ENCODE measurements around the gene SLC52A1.

The SLC52A1 gene

DNA sequence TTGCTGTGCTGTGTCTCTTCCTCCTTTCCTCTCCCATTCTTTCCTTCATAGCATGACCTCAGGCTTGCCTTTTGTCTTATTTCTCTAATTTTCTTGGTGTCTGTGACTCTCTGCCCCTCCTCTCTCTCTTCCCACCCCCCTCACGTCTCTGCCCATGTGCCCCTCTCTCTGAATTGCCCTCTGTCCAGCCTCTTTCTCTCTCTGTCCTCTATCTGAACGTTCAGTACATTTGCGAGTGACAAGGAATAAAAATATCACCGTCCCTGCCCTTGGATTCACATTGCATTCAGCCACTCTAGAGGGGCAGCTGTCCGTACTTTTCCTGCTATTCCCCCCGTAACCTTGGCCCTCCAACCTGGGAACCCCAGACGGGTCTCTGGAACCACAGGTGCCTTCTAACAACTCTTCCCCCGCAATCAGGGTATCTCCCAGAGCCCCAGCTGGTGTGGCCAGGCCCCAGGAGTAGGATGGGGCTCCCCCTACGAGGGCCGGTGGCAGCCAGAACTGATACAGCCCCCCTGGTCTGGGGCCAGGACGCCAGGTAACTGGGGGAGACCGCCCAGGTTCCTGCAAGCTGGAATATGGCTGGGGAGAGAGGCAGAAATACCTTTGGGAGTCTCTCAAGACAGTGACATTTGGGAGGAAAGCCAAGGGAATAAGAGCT, 35.7 kb downstream of the SLC52A1 start:
- Histone ChIP-seq H3K36me3 (ENCODE audit: control insufficient read depth, insufficient read depth, low read length) (peaks cover 17% of the 10 kb centered on the region), H3K4me3 (ENCODE audit: low read length) (peak overlapping the region; percentile 90), H3K9me3 (ENCODE audit: control insufficient read depth, low read length) (no peaks in the 10 kb centered on the region), H3K27me3 (ENCODE audit: control insufficient read depth, insufficient read depth, low read length) (no peaks in the 10 kb centered on the region), H3K9ac (ENCODE audit: low read length) (peak overlapping the region; percentile 87), H3K4me1 (ENCODE audit: control insufficient read depth, insufficient read depth, low read length) (peaks cover 27% of the 10 kb centered on the region)

DNA sequence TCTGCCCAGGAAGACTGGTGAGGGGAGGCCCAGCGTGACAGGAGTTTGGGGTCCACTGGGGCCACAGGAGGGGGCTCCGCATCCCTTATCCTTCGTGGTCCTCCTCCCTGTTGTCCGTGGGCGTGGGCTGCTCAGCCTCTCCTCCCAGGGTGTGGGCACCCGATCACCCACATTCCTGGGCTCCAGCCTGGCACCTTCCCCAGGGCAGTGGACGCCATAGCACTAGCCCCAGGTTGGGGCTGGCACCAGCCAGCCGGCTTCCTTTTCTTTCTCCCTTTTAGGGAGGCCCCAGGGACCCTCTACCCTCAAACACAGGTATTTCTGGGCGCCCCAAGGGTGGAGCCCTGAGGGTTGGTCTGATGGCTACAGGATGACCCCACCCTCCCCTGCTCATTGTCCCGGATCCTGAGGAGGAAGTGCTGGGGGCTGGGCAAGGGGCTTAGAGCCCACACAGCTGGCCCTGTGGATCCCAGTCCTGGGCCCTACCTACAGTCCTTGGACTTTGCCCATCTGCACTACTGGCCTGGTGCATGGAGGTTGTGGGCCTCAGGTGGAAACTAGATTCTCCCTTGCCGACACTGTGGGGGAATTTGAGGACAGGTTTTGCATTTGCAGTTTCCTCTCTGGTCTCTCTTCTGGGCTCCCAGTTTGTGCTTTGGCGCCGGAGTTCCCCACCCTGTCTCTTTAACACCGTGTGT, 36.3 kb downstream of the SLC52A1 start:
- peaks cover 10% of the 10 kb centered on the region for H3K36me3 ChIP-seq (ENCODE audit: control insufficient read depth, insufficient read depth, low read length)

DNA sequence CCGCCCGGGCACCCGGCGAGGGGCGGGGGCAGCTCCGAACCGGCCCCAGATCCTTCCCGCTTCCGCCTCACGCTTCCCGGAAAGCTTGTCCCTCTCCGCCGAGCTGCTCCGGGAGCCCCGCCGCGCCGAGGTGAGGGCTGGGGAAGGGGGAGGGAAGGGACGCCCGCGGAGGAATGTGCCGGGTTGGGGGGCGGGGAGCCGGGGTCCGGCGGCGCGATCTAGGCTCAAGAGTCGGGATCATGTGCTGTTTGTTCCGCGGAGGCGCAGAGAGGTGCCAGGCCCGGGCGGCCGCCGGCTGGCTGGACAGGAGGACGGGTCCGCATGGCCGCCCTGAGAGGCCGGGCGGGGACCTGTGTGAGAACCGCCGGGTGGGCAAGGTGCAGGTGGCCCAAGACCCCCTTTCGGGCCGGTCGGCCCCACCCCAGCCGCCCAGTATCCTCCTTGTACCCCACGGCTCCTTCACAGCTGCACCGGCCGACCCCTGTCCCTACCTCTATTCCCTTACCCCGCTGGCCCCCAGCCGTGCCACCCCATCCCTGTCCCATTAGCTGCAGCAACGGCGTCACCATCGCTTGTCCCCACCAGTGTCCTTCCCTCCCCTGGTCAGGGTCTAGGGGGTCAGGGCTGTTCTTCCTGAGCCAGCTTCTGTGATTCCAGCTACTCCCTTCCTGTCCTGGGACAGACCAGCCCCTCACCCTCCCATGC, 37.0 kb downstream of the SLC52A1 start:
- Histone ChIP-seq H3K9ac (ENCODE audit: low read length) (peak overlapping the region; percentile 87), H3K4me1 (ENCODE audit: control insufficient read depth, insufficient read depth, low read length) (peaks cover 27% of the 10 kb centered on the region), H3K27me3 (ENCODE audit: control insufficient read depth, insufficient read depth, low read length) (no peaks in the 10 kb centered on the region), H3K36me3 (ENCODE audit: control insufficient read depth, insufficient read depth, low read length) (peaks cover 10% of the 10 kb centered on the region), H3K4me3 (ENCODE audit: low read length) (peak overlapping the region; percentile 90), H3K9me3 (ENCODE audit: control insufficient read depth, low read length) (no peaks in the 10 kb centered on the region)

More for the DNA sequence above, 36.3 kb downstream of the SLC52A1 start:
- no peaks in the 10 kb centered on the region for H3K9me3 ChIP-seq (ENCODE audit: control insufficient read depth, low read length)
- peak overlapping the region; percentile 90 for H3K4me3 ChIP-seq (ENCODE audit: low read length)
- H3K9ac ChIP-seq (ENCODE audit: low read length) = peak overlapping the region; percentile 87
- peaks cover 27% of the 10 kb centered on the region for H3K4me1 ChIP-seq (ENCODE audit: control insufficient read depth, insufficient read depth, low read length)
- H3K27me3 ChIP-seq (ENCODE audit: control insufficient read depth, insufficient read depth, low read length) = no peaks in the 10 kb centered on the region

DNA sequence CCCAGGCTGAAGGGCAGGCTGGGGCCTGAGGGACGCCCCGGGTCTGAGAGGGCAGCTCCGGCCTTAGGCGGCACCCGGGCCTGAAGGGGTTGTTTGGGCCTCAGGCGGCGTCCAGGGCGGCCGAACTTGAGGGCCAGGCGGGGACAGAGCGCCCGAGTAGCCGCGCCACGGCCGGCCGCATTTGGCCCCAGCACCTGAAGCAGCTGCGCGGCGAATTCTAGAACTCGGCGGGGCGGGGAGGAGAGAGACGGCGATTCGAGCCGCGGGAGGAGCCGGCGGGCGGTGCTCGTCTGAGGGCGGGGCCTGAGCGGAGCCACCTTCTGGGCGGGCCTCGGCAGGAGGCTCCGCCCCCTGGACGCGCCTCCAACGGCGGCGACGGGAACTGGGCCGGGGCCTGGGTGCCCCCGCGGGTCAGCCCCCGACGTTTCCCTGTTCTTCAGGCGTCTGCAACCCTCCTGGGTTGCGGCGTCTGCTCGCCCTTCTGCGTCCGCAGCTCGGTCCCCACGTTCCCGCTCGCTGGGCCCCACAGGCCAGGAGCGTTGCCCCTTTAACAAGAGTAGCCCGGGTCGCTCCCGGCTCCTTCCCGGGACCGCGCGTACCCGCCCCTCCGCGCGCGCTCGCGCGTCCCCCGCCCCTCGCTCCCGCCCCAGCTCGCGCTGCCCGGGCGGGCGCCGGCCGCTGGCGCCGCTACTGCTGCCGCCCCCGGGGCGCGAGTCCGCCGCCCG, 37.8 kb downstream of the SLC52A1 start, which contains the start of the genes INCA1 and KIF1C:
Gene INCA1 (minus strand): TSS at position 221 of the 725 bp plus-strand sequence. CDS start 3,085 bp downstream, outside the sequence.
Gene KIF1C (plus strand): TSS at position 649 of the 725 bp plus-strand sequence. CDS start 2,297 bp downstream, outside the sequence.
- H3K4me3 ChIP-seq (ENCODE audit: low read length) = peak within 1 kb of the TSS; percentile 90
- no peaks in the 10 kb centered on the region for H3K27me3 ChIP-seq (ENCODE audit: control insufficient read depth, insufficient read depth, low read length)
- H3K4me1 ChIP-seq (ENCODE audit: control insufficient read depth, insufficient read depth, low read length) = peaks cover 27% of the 10 kb centered on the region
- peaks cover 10% of the 10 kb centered on the region for H3K36me3 ChIP-seq (ENCODE audit: control insufficient read depth, insufficient read depth, low read length)
- no peaks in the 10 kb centered on the region for H3K9me3 ChIP-seq (ENCODE audit: control insufficient read depth, low read length)
- H3K9ac ChIP-seq (ENCODE audit: low read length) = peak within 1 kb of the TSS; percentile 87

DNA sequence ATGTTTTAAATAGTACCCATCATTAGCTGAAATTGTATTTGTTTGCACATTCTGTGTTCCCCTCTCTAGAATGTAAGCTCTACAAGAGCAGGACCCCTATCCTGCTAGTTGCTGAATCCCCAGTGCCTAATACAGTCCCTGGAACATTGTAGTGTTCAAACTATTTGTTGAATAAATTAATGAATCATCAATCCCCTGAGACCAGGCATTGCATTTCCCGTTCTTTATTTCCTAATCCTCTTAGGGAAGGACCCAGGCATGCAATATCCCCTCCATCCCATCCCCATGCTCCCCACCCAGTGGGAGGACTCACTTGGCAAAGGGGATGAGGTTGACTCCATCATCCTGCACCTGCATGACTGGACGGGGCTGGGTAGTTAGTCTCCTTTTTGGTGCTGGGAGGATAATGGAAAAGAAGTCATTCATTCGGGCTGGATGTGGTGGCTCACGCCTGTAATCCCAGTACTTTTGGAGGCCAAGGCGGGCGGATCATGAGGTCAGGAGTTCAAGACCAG, 41.1 kb downstream of the SLC52A1 start:
- H3K36me3 ChIP-seq (ENCODE audit: control insufficient read depth, insufficient read depth, low read length) = no peaks in the 10 kb centered on the region
- H3K9me3 ChIP-seq (ENCODE audit: control insufficient read depth, low read length) = no peaks in the 10 kb centered on the region
- no peak overlapping the region for H3K9ac ChIP-seq (ENCODE audit: low read length)
- no peaks in the 10 kb centered on the region for H3K27me3 ChIP-seq (ENCODE audit: control insufficient read depth, insufficient read depth, low read length)
- peaks cover 14% of the 10 kb centered on the region for H3K4me1 ChIP-seq (ENCODE audit: control insufficient read depth, insufficient read depth, low read length)
- no peak overlapping the region for H3K4me3 ChIP-seq (ENCODE audit: low read length)

DNA sequence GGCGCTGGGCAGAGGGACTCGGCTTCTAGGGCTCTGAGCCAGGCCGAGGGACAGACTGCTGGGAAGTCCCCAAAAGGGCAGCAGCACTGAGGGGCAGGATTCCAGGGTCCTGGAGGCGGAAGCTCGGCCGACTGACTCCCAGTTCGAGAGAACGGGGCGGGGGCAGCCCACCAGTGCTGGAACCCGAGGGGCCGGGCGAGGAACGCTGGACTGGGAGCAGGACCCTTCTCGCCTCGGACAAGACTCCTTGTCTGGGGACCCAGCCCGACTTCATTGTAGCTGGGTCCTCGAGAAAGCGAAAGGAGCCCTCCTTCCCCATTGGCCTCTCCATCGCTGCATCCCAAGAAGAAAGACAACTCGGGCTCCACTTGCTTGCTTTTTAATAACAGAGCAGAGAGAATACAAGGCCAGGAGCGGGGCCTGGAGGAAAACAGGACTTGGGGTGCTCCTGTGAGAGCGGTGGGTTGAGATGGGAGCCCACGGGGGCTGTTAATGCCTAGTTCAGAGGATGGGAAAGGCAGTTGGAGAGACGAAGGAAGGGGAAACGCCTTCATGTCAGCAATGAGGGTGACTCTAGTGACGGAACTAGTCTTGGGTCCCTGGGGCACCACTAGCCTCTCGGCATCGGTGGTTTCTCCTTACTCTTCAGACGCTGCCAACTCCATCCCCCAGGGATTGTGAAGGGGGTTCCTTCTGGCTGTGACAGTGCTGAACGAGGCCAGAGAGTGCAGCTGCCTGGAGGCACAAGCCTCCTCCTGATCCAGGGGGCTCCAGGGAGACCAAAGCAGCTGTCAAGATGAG, 47.3 kb downstream of the SLC52A1 start:
- no peaks in the 10 kb centered on the region for H3K9me3 ChIP-seq (ENCODE audit: control insufficient read depth, low read length)
- H3K9ac ChIP-seq (ENCODE audit: low read length) = peak overlapping the region; percentile 86
- H3K27me3 ChIP-seq (ENCODE audit: control insufficient read depth, insufficient read depth, low read length) = no peaks in the 10 kb centered on the region
- H3K36me3 ChIP-seq (ENCODE audit: control insufficient read depth, insufficient read depth, low read length) = no peaks in the 10 kb centered on the region
- peaks cover 21% of the 10 kb centered on the region for H3K4me1 ChIP-seq (ENCODE audit: control insufficient read depth, insufficient read depth, low read length)
- peak overlapping the region; percentile 83 for H3K4me3 ChIP-seq (ENCODE audit: low read length)

DNA sequence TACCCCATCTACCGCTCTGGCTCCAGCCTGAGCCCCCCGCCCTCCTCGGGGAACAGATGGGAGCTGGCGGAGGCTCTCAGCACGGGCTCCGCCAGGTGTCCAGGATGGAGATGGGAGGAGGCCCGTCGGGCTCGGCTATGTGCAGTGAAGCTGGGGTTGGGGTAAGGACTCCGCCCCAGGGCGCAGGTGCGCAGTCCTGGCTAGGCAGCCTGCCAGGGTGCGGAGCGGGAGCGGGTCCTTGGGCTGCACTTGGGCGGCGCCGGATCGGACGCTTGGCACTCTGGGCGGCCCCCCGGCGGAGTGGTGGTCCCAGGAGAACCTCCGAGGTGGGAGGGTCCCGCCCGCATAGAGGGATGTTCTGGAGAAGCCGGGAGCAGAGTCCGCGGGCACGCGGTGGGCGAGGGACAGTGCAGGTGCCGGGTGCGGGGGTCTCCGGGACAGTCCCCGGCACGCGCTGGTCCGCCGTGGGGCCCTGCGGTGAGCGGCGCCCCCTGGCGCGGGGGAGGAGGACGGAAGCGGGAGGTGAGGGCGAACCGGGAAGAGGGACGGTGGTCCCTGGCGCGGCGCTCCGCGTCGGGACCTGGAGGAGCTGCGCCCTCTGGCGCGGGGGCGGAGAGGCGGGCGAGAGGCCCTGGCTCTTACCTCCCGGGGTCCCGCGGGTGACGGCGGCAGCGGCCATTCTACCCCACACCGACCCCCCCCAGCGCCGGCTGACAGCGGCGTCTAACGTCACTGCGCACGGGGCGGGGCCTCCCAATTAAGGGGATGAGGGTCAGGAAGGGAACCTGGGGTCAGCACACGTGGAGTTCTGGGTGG, 48.1 kb downstream of the SLC52A1 start, which contains the start of gene CAMTA2:
Gene CAMTA2 (minus strand): TSS at position 725 of the 816 bp plus-strand sequence. CDS start 1,453 bp downstream, outside the sequence.
- H3K27me3 ChIP-seq (ENCODE audit: control insufficient read depth, insufficient read depth, low read length) = no peaks in the 10 kb centered on the region
- H3K9me3 ChIP-seq (ENCODE audit: control insufficient read depth, low read length) = no peaks in the 10 kb centered on the region
- H3K4me3 ChIP-seq (ENCODE audit: low read length) = peak within 1 kb of the TSS; percentile 83
- peak within 1 kb of the TSS; percentile 86 for H3K9ac ChIP-seq (ENCODE audit: low read length)
- H3K4me1 ChIP-seq (ENCODE audit: control insufficient read depth, insufficient read depth, low read length) = peaks cover 21% of the 10 kb centered on the region
- peaks cover 3% of the 10 kb centered on the region for H3K36me3 ChIP-seq (ENCODE audit: control insufficient read depth, insufficient read depth, low read length)

DNA sequence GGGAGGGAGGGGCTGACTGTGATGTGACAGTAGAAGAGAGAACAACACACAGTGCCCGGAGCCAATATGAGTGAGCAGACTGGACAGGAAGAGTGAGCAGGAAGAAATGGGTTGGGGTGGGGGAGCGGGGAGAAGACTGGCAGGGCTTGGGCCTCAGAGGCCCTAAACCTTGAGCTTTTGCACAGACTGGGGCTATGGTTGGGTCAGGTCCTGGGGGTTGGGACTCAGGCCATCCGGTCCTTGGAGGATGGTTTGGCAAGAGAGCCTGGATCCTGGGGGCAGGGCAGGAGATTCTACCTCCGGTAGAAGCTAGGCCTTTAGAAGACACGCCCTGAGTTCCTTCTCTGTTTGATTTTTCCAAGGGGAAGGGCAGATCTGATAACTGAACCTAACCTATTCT, 48.8 kb downstream of the SLC52A1 start:
- Histone ChIP-seq H3K27me3 (ENCODE audit: control insufficient read depth, insufficient read depth, low read length) (no peaks in the 10 kb centered on the region), H3K36me3 (ENCODE audit: control insufficient read depth, insufficient read depth, low read length) (peaks cover 3% of the 10 kb centered on the region), H3K9ac (ENCODE audit: low read length) (peak overlapping the region; percentile 86), H3K4me1 (ENCODE audit: control insufficient read depth, insufficient read depth, low read length) (peaks cover 21% of the 10 kb centered on the region), H3K4me3 (ENCODE audit: low read length) (peak overlapping the region; percentile 83), H3K9me3 (ENCODE audit: control insufficient read depth, low read length) (no peaks in the 10 kb centered on the region)

Data from mucosa of stomach (tissue), 1 donor.